Left ventricle myocardium inferior (tissue), 1 donor: ENCODE results near the gene PCDHB10. TPM values are rescaled to one million over a fixed set of nuclear protein-coding genes. Genes with fewer than 3 reads are reported as not detected.
"Not testable (repeated sequence)": the region's sequence is repeated elsewhere in the genome, so short reads cannot be mapped to it uniquely, and the experiment has no call there.

Source experiments
- DNase-seq: peaks from one replicate; pipeline ENCODE4 v3.0.0-alpha.2; 2020
- H3K27ac ChIP-seq: fragments of 200-600 bp; replicated peaks from 2 replicates; pipeline ENCODE4 v1.8.0; 2021
- H3K27me3 ChIP-seq: fragments of 200-600 bp; 2 replicates; pipeline ENCODE4 v1.8.0; 2021; ENCODE audit warnings: low read depth
- H3K36me3 ChIP-seq: fragments of 200-600 bp; 2 replicates; pipeline ENCODE4 v1.8.0; 2021
- H3K4me1 ChIP-seq: fragments of 200-600 bp; 2 replicates; pipeline ENCODE4 v1.8.0; 2021
- H3K4me3 ChIP-seq: fragments of 200-600 bp; 2 replicates; pipeline ENCODE4 v1.8.0; 2021; ENCODE audit warnings: mild to moderate bottlenecking, moderate library complexity
- H3K9me3 ChIP-seq: fragments of 200-600 bp; replicated peaks from 2 replicates; pipeline ENCODE4 v1.8.0; 2021
- CTCF ChIP-seq: fragments of 200-600 bp; IDR thresholded peaks from 2 replicates; pipeline ENCODE4 v1.8.0; 2021; ENCODE audit warnings: antibody characterized with exemption, mild to moderate bottlenecking, borderline replicate concordance
- intact Hi-C: fragments of 100-400 bp; cut with micrococcal nuclease; formaldehyde crosslinking; loops from one replicate; pipeline ENCODE4 v1.11.0; 2022
- total RNA-seq: library from RNA; stranded (reverse); fragmentation: NEBNext Ultra II Directional; extraction: Animal tissue kit (Norgen Biotek cat#: 25700); gene quantifications from one replicate; pipeline ENCODE4 v1.2.1, GENCODE V29; 2021
- donor health status: DM: no; HTN: yes; CAD: no; lungs with severe emphysema.

PCDHB10 gene
- total RNA-seq, 1 donor from 2014 or later = 0.63 TPM

- Histone ChIP-seq H3K36me3 (peaks cover 16% of the 10 kb centered on the region), H3K27me3 (peaks cover 33% of the 10 kb centered on the region), H3K9me3 (peaks cover 93% of the 10 kb centered on the region)
- H3K27ac ChIP-seq, H3K4me3 ChIP-seq, H3K4me1 ChIP-seq, intact Hi-C loops, DNase-seq: not testable (repeated sequence)
Observed at GRCh38 chr5:141194332-141194731, 2.2 kb downstream of the PCDHB10 start.

GRCh38 chr5:141196363-141196762 lies 4.2 kb downstream of the PCDHB10 start:
- no peak for DNase-seq
- H3K27me3 ChIP-seq = peaks cover 23% of the 10 kb centered on the region
- no peak for TF ChIP-seq CTCF
- peaks cover 91% of the 10 kb centered on the region for H3K9me3 ChIP-seq
- intact Hi-C loops = no loop called here
- H3K4me3 ChIP-seq = no peak overlapping the region
- peaks cover 16% of the 10 kb centered on the region for H3K36me3 ChIP-seq
- H3K27ac ChIP-seq = no peak overlapping the region
- no peaks in the 10 kb centered on the region for H3K4me1 ChIP-seq

- no peak within 1 kb of the TSS for H3K27ac ChIP-seq
- peak within 1 kb of the TSS; percentile 35 for H3K4me3 ChIP-seq
- intact Hi-C loops = no loop called here
- DNase-seq = no peak
- no peaks in the 10 kb centered on the region for H3K4me1 ChIP-seq
- TF ChIP-seq CTCF = peak; percentile 23
- H3K36me3 ChIP-seq = peaks cover 20% of the 10 kb centered on the region
- peaks cover 97% of the 10 kb centered on the region for H3K9me3 ChIP-seq
- H3K27me3 ChIP-seq = peaks cover 41% of the 10 kb centered on the region
Observed at GRCh38 chr5:141199359-141200235, 7.4 kb downstream of the PCDHB10 start, which contains the start of gene PCDHB11. PCDHB11 (plus strand) TSS chr5:141199627; CDS start chr5:141199775, 148 bp downstream.

GRCh38 chr5:141201126-141201525 lies 9.0 kb downstream of the PCDHB10 start:
- H3K4me1 ChIP-seq, H3K4me3 ChIP-seq, intact Hi-C loops, H3K27ac ChIP-seq, DNase-seq: not testable (repeated sequence)
- Histone ChIP-seq H3K9me3 (peaks cover 95% of the 10 kb centered on the region), H3K27me3 (peaks cover 39% of the 10 kb centered on the region), H3K36me3 (peaks cover 19% of the 10 kb centered on the region)

- H3K27ac ChIP-seq, H3K4me3 ChIP-seq, H3K4me1 ChIP-seq, DNase-seq, intact Hi-C loops: not testable (repeated sequence)
- peaks cover 13% of the 10 kb centered on the region for H3K36me3 ChIP-seq
- H3K9me3 ChIP-seq = peaks cover 95% of the 10 kb centered on the region
- peaks cover 39% of the 10 kb centered on the region for H3K27me3 ChIP-seq
Observed at GRCh38 chr5:141201646-141202045, 9.5 kb downstream of the PCDHB10 start.

- H3K4me1 ChIP-seq = no peaks in the 10 kb centered on the region
- intact Hi-C loops = no loop called here
- peak within 1 kb of the TSS; percentile 46 for H3K4me3 ChIP-seq
- peaks cover 95% of the 10 kb centered on the region for H3K9me3 ChIP-seq
- H3K27ac ChIP-seq = no peak within 1 kb of the TSS
- H3K27me3 ChIP-seq = peaks cover 55% of the 10 kb centered on the region
- peak; percentile 53 for TF ChIP-seq CTCF
- H3K36me3 ChIP-seq = peaks cover 3% of the 10 kb centered on the region
- no peak for DNase-seq
Observed at GRCh38 chr5:141208478-141208877, 16.3 kb downstream of the PCDHB10 start, which contains the start of gene PCDHB12. PCDHB12 (plus strand) TSS chr5:141208719; CDS start chr5:141208908, 189 bp downstream.

GRCh38 chr5:141210281-141210680 lies 18.1 kb downstream of the PCDHB10 start:
- not testable (repeated sequence) for H3K4me3 ChIP-seq

GRCh38 chr5:141210849-141211248 lies 18.7 kb downstream of the PCDHB10 start:
- intact Hi-C loops, H3K36me3 ChIP-seq, H3K27ac ChIP-seq, H3K4me3 ChIP-seq, DNase-seq, H3K4me1 ChIP-seq: not testable (repeated sequence)
- H3K27me3 ChIP-seq = peaks cover 46% of the 10 kb centered on the region
- peaks cover 91% of the 10 kb centered on the region for H3K9me3 ChIP-seq

More at GRCh38 chr5:141210281-141210680, 18.1 kb downstream of the PCDHB10 start:
- H3K27me3 ChIP-seq = peaks cover 46% of the 10 kb centered on the region
- H3K36me3 ChIP-seq, intact Hi-C loops, H3K4me1 ChIP-seq, H3K27ac ChIP-seq, DNase-seq: not testable (repeated sequence)
- peaks cover 92% of the 10 kb centered on the region for H3K9me3 ChIP-seq
